ENCODE results near the gene ACAD8.
"Not testable (repeated sequence)": the region's sequence is repeated elsewhere in the genome, so short reads cannot be mapped to it uniquely, and the experiment has no call there.

The ACAD8 gene

DNA sequence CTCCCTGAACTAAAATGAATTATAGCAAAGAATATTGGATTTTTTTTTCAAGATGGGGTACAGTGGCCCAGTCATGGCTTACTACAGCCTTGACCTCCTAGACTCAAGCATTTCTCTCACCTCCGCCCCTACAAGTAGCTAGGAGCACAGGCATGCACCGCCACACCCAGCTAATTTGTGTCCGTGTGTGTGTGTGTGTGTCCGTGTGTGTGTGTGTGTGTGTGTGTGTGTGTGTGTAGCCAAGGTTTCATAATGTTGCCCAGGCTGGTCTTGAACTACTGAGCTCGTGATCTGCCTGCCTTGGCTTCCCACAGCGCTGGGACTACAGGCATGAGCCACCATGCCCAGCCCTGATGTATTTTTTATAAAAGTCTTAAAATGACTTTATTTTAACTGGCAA is 12.8 kb upstream of the ACAD8 start:
- no peak for DNase-seq

DNA sequence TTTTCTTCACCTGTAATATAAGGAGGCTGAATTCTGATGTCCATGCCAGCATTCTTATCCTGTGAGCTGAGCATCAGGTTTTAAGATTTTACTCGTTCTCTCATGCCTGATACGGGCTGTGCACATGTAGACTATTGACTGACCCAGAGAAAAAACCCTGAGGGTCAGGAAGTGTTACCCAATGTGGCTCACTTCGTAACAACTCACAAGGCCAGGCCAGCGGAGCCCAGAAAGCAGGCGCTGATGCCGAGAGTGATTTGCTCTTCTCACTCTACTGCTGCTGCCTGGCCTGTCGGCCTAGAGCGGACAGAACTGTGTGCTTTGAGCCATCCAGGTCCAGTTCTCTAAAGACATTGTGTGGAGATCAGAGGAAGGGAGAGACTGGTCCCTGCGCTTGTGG is 11.0 kb upstream of the ACAD8 start:
- DNase-seq: no peak

DNA sequence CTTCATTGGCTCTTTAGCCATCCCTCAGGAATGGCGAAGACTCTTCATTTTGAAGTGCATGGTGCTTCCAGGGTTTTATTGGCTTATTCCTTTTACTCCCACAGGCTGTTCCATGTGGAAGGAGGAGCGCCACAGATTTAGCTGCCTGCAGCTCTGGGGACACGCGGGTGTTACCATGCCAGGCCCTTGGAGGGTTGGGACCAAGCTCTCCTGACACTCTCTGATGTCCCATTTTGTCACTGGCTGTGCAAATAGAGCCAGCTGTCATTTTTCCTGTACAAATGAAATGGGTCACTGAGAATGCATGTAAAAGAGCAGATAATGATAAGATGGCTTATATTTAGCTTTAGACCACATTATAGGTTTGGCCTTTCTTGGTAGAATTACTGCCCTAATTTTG is 9.5 kb upstream of the ACAD8 start:
- no peak for DNase-seq

DNA sequence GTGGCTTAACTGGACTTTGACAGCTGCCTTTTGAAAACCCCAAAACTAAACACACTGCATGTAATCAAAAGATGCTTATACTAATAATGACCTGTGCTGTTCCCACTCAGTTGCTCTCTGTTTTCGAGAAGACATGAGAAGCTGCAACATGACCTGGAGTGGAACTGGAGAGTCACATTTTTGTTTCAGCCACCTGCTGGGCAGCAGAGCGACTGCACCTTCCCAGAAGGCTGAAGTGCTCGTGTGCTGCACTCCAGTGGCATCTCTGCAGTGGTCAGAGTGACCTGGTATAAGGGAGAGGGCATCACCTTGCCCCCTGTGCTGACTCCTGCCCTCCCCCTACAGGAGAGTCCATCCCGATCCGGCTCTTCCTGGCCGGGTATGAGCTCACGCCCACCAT is 8.8 kb upstream of the ACAD8 start:
- DNase-seq: peak; percentile 50 to 65

DNA sequence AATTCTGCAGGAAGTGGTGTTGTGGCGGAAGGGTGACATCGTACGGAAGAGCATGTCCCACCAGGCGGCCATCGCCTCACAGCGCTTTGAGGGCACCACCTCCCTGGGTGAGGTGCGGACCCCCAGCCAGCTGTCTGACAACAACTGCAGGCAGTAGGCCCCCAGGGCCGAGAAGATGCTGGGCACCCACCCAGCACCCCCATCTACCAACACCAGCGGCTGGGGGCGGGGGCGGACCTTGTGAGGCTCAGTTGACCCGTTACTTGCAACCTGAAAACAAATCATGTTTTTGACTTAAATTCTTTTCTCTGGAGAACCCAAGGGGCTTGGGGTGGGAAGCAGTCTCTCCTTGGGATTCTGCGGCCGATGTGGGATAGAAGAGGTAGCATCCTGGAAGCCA is 7.9 kb upstream of the ACAD8 start:
- DNase-seq: no peak

DNA sequence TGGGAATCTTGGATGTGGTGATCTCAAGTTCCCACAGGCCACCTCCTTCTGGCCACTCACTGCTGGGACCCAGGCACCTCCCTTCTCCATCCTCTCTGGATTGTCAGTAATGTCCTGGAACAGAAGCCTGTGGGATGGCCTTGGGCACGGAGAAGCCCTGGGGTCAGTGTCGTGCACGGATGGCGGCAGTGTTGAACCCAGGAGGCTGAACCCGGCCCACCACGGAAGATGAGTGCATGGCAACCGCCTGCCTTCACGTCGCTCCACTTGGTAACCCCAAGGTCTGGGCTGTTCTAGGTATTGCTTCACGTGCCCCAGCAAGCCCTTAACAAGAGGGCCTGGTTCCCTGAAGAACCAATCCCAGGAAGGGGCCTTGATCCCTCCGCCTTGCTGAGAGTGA is 7.3 kb upstream of the ACAD8 start:
- DNase-seq: no peak

DNA sequence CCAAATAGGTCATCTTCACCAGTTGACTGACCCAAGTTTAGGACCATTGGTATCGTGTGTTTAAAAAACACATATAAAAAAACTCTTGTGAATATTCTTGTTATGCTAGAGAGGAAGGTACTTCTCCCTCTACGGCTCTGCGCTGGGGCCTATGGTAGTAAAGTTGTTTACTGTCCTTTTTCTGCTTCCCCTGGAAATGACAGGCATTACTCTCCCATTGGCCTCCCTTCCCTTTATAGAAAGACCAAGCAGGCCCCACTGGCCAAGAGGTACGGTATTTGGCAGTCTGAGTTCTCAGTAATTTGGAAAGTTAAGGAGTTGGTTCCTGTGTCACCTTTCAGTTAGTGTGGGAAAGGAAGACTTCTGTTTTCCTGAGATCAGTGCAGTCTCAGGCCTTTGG is 6.7 kb upstream of the ACAD8 start:
- DNase-seq: no peak

DNA sequence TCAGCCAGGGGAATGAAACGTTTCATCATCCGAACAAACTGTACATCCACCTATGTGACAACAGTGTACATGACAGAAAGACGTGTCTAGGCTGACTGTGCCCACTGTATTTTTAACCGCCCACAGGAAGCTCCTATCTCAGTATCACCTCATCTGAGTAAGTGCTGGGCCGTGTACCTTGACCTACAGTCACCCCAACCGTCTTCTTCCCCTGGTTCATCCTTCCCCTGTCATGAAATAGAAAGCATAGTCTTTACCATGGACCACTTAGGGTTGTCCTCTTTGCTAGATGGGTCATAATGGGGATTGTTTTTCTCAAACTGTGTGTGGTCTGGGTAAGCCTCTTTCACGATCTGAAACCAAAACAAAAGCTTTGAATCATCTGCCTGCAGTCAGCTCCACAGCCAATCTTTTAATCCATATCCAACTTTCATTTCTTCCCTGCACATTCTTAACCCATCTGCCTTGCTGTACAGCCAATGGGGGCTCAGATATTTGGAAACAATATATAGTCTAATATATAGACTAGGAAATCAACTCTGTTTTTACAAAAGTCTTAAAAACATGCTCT is 4.4 kb upstream of the ACAD8 start:
- no peak for DNase-seq

DNA sequence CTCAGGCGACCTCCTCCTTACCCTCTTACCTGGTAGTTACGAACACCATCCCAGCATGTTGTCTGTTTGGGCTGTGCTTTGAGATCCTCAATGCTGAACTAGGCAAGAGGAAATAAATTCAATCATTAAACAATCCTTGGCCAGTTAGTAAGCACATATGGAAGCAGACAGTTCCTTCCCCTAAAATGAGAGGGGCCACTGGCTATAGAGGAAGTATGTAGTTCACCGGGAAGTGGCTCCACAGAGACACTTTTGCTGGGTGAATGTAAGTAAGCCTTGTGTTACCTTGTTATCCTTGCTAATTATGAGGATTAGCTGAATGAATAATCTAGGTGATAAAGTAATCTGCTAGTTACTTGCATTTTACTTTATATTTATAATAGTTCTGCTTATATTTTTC is 3.1 kb upstream of the ACAD8 start:
- DNase-seq: peak; percentile 46 to 47

DNA sequence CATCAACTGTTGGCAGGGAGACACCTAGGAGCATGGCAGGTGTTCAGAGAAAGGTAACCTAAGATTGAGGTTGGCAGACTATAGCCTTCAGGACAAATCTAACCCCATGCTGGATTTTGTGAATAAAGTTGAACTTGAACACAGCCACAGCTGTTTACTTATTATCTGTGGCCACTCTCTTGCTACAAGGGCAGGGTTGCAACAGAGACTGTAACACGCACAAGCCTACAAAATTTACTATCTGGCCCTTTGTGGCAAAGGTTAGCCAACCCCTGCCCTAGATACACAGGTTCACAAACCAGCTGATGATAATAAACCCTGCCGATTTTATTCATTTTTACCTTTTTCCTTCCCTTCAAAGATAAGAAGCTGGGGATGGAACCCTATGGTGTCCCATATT is 2.7 kb upstream of the ACAD8 start:
- no peak for DNase-seq

DNA sequence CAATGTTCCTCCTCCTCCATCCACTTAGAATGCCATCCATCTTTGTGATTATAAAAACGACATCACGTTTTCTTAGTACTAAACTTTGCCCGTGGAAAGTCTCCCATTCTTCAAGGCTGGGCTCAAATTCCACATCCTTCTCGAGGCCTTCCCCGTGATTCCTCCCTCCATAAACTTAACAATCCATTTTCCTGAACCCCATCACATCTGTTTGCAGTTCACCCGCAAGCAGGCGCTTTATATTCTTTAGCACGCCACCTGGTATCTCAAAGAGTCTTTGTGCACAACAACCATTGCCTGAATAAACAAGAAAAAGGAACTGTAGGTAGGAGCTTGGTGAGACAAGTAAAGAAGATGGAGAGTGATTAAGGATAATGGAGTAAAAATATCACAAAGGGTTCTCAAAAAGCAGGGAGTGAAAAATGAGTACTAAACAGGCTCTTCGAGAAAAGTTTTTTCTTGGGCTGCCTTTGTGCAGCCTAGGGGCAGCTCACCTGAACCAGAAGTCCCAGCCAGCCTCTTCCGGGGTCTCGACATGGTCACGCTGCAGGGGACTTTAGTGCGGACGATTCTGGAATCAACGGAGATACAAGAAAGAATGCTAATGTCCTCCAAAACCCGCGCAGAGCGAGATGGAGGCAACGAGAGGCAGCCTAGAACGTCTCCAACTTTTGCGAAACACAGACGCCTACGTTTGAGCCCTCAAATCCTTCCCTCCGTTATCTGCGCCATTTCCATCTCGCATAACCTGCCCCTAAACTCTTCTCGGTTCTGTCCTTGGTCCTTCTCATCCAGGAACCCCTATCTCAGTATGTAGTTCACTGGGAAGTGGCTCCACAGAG is 801 bp upstream of the ACAD8 start:
- DNase-seq: peak; percentile 83 to 85

DNA sequence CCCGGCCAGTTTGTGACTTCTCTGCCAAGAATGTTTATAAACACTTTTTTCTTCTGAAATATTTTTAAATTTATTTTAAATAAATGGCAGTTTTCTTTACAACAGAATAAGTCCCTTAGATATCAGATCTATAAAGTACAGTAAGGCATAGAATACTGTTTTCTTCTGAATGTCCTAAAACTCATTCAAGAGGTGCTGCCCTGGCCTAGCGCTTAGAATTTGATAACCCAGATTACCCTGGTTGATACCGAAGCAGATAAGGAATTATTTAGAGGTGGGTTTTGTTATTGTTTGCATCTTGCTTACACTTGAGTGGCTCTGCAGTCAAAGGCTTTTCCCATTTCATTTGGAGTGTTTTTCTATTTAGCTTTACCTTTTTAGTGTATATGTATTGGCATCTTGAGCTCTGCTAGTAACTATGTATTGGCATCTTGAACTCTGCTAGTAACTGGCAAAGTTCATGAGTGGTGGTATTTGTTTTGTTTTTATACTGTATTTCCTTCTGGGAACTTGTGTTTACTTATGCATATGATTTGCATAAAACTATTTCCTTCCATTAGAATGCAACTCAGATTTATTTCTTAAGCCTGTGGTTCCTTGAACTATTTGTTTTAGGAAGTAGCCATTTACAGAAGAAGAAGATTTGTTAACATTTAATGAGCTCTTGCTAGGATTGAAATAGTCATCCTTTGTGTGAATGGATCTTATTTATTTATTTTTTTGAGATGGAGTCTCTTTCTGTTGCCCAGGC is 1.2 kb downstream of the ACAD8 start:
- DNase-seq: no peak

DNA sequence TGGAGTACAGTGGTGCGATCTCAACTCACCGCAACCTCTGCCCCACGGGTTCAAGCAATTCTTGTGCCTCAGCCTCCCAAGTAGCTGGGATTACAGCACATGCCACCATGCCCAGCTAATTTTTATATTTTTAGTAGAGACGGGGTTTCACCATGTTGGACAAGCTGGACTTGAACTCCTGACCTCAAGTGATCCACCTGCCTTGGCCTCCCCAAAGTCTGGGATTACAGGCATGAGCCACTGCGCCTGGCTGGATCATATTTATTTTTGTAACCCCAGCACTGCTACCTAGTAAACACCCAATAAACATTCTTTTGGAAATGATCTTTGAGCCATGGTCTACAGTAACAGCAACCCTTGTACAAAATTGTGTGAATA is 1.8 kb downstream of the ACAD8 start:
- not testable (repeated sequence) for DNase-seq

DNA sequence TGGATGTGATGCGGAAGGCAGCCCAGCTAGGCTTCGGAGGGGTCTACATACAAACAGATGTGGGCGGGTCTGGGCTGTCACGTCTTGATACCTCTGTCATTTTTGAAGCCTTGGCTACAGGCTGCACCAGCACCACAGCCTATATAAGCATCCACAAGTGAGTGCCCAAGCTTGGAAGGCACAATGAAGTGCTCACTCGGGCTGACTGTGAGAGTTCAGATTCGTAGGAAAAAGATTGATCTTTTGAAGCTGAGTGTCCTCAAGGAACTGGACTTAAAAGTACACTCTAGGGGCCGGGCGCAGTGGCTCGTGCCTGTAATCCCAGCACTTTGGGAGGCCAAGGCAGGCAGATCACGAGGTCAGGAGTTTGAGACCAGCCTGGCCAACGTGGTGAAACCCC is 3.7 kb downstream of the ACAD8 start:
- DNase-seq: no peak

DNA sequence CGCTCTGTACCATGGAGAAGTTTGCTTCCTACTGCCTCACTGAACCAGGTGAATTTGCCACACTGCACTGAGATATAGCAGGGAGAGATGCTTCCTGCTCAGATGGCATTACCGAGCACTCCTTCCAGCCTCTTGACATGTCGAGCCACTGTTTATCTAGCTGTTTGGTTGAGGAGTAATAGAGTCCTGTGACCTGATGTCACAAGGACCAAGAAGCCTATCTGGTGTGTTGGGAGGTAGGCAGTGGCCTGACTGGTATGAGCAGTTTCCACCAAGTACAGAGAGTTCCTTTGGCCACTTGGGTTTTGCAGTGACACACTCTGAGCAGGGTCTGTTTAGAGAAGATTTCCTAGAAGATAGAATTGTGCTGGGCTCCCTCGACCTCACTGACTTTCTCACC is 5.2 kb downstream of the ACAD8 start:
- no peak for DNase-seq

DNA sequence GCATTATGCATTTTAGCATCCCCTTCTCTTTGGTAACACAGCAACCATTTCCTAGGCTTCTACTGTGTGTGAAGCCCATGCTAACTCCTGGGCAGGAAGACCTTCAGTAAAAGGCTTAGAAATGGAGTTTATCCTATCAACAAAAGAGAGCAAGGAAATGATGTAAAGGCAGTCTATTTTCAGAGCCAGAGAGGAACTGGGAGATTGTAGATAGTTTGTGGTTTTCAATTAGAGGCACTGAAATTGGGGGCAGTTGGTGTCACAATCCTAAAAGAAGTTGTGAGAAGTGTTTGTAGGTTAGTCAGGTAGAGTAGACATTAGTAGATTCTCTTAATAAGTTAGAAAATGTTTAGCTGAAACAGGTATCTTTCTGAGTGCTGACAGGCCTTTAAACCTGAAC is 7.1 kb downstream of the ACAD8 start:
- DNase-seq: peak; percentile 56 to 68

DNA sequence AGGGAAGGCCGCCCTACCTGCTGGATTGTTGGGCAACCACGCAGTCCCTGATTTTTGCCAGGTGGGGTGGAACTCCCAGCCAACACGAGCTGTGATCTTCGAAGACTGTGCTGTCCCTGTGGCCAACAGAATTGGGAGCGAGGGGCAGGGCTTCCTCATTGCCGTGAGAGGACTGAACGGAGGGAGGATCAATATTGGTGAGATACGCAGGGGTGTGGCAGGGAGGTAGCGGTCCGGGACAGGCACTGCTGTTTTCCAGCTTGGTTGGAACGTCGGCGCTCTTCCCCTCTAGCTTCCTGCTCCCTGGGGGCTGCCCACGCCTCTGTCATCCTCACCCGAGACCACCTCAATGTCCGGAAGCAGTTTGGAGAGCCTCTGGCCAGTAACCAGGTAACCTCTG is 7.6 kb downstream of the ACAD8 start:
- no peak for DNase-seq

DNA sequence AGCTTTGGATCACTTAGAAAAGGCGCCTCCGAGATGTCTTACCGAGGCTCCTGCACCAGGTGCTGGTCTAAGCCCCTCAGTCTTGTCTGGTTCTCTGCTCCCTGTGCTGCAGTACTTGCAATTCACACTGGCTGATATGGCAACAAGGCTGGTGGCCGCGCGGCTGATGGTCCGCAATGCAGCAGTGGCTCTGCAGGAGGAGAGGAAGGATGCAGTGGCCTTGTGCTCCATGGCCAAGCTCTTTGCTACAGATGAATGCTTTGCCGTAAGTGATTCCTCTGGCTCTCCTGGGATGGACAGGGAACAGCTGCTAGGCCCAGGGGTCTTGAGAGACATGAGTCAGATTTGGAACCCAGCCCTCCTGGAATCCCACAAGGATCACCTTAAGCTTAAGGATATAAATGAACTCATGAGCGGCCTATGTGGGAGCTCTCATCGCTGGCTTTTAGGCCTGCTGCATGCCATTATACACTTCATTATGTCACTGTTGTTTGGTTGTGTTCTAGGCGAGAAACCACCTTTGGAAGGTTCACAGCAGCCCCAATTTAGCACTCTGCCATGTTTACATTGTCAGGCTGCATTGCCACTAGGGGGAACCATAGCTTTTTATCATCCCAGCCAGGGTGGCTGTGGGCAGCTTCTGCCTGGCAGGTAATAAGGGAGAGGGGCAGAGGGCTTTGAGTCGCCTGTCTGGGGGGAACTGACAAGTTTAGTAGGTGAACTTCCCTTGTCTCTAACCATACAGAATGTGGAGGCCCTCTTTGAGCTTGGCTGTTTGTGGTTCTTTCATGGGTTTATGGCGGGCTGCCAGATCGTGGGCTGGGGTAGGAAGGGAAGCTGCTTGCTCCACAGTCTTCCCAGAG is 8.5 kb downstream of the ACAD8 start:
- peak; percentile 36 to 49 for DNase-seq

DNA sequence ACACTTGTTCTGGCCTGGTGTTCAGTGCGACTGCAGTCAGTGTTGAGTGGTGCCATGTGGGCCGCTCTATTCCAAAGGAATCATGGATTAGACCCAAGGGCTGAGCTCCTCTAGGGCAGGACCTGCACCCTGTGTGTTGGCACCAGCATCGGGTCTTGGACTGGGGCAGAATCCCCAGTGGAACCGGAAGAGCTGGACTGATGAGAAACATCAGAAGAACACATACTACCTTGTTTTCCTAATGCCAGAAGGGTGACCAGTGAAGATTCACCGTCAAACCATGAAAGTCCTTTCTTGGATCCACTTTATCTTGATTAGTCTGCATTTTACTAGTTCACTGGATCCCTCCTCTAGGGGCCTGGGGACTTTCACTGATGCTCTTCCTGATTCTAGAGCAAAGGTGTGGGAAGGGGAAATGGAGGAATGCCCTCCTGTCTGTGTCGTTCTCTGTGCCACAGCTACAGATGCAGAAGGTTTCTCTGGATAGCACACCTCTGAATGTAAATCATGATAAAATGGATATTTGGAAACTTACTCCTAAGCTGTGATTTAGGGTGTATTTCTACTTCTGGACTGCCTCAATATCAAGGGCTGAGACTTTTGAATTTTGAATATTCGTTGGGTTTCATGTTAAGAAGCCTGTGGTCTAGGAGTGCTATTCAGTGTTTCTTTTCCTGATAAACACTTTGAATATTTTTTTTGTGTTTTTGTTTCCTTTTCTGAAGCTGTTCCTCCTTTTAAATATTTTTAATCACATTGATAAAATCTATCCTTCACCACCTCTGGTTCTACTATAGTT is 11.8 kb downstream of the ACAD8 start:
- no peak for DNase-seq

DNA sequence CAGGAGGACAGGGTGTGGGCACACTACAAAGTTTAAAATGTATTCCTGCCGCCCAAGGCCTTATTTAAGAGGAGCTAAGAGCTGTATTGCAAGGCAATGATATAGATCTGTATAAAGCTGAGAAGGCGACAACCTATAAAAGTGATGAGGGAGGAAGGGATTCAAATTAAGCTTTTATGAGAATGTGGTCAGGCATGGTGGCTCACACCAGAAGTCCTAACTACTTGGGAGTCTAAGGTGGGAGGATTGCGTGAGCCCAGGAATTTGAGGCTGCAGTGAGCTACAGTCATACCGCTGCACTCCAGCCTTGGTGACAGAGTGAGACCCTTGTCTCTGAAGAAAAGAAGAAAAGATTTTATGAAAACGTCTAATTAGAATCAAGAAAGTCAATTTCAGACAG is 13.1 kb downstream of the ACAD8 start:
- DNase-seq: no peak

DNA sequence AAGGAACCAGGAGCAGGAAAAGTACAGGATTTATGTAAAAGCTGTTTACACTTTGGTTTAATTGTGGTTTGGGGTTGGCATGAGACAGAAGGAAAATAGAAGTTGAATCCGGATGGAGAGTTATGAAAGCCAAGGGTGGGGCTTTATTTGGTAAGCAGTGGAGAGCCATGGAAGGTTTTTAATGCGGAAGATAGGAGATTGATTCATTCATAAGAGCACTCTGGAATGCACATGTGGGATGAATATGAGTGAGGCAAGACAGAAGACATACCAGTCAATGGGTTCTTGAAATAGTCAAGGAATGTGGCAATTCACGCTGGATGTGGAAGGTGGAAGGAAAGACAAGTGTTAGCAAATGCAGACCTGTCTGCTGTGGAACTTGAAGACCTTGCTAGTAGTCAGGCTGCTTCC is 13.5 kb downstream of the ACAD8 start:
- no peak for DNase-seq

DNA sequence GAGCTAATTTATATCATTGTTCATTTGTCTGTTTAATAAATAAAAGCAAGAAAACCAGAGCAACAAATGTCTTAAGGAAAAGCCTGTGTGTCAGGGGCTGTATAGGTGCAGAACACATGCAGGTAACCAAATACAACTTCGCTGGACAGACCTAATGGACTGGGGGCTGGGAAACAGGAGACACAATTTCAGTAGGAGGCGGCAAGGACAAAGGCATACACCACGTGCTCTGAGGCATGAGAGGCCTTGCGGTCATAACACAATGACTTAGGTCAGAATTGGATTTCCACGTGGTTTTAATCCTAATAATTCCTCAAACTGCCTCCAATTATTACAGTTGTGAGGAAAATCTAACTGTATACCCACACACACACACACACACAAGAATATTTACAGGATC is 14.1 kb downstream of the ACAD8 start:
- no peak for DNase-seq
